GM12878 (cell line): Measurements from ENCODE around the gene BATF. TPM values are rescaled to one million over a fixed set of nuclear protein-coding genes. Genes with fewer than 3 reads are reported as not detected.

ENCODE experiments used
- ATF7 ChIP-seq: fragments of 450-650 bp; IDR thresholded peaks from 2 replicates; pipeline ENCODE4 v1.6.1; 2016; ENCODE audit warnings: low read depth, mild to moderate bottlenecking
- BHLHE40 ChIP-seq, 2 experiments: fragments of 450-650 bp in 1 of 2; IDR thresholded peaks; 2 replicates each; pipeline ENCODE4 v1.6.1; 2011 to 2017; ENCODE audit warnings: low read depth in 2 of 2, borderline replicate concordance in 1 of 2, improper control_type of control experiment in 1 of 2, low read length in 1 of 2, mild to moderate bottlenecking in 1 of 2
- EED ChIP-seq: sonication (generic); IDR thresholded peaks from 2 replicates; pipeline ENCODE4 v1.6.1; 2016; ENCODE audit warnings: antibody characterized with exemption, low read depth
- EP300 ChIP-seq, 2 experiments: fragments of 150-350 bp in 1 of 2; IDR thresholded peaks; 2 replicates each; pipeline ENCODE4 v1.6.1; 2011 to 2012; ENCODE audit warnings: low read depth in 2 of 2, low read length in 2 of 2, borderline replicate concordance in 1 of 2, improper control_type of control experiment in 1 of 2, inconsistent platforms in 1 of 2; ENCODE audit not compliant: control insufficient read depth in 1 of 2
- FOXM1 ChIP-seq: IDR thresholded peaks from 2 replicates; pipeline ENCODE4 v1.6.1; 2012; ENCODE audit warnings: low read depth, mild to moderate bottlenecking, inconsistent platforms, low read length, moderate library complexity
- HDGF ChIP-seq: fragments of 450-650 bp; IDR thresholded peaks from 2 replicates; pipeline ENCODE4 v1.6.1; 2016; ENCODE audit warnings: antibody characterized with exemption
- IKZF2 ChIP-seq, 2 experiments: fragments of 450-650 bp; IDR thresholded peaks; 2 replicates each; pipeline ENCODE4 v1.6.1; 2017; ENCODE audit warnings: mild to moderate bottlenecking in 2 of 2, moderate library complexity in 2 of 2
- KAT2A ChIP-seq: conservative IDR thresholded peaks from 2 replicates; pipeline ENCODE4 v1.6.1; 2011; ENCODE audit warnings: low read depth, low read length; ENCODE audit not compliant: control insufficient read depth
- MEF2B ChIP-seq: fragments of 450-650 bp; IDR thresholded peaks from 2 replicates; pipeline ENCODE4 v1.6.1; 2018; ENCODE audit warnings: mild to moderate bottlenecking, moderate library complexity; ENCODE audit not compliant: partially characterized antibody, poor library complexity, severe bottlenecking
- MYC ChIP-seq: IDR thresholded peaks from 2 replicates; pipeline ENCODE4 v1.6.1; 2011; ENCODE audit warnings: mild to moderate bottlenecking, low read length, moderate library complexity, inconsistent platforms; ENCODE audit not compliant: insufficient read depth, insufficient replicate concordance, insufficient read length, severe bottlenecking
- PAX5 ChIP-seq: IDR thresholded peaks from 2 replicates; pipeline ENCODE4 v1.6.1; 2011; ENCODE audit warnings: low read depth, low read length, borderline replicate concordance
- RAD21 ChIP-seq: IDR thresholded peaks from 2 replicates; pipeline ENCODE4 v1.6.1; 2011; ENCODE audit warnings: mild to moderate bottlenecking, low read depth, low read length, moderate library complexity; ENCODE audit not compliant: insufficient read depth
- RUNX3 ChIP-seq: IDR thresholded peaks from 2 replicates; pipeline ENCODE4 v1.6.1; 2012; ENCODE audit warnings: low read length, inconsistent platforms
- SMAD1 ChIP-seq: fragments of 450-650 bp; IDR thresholded peaks from 2 replicates; pipeline ENCODE4 v1.6.1; 2018; ENCODE audit warnings: mild to moderate bottlenecking, low read depth; ENCODE audit not compliant: partially characterized antibody
- SP1 ChIP-seq: IDR thresholded peaks from one replicate; pipeline ENCODE4 v1.6.1; 2011; ENCODE audit warnings: low read depth, low read length
- SPI1 ChIP-seq: IDR thresholded peaks from 2 replicates; pipeline ENCODE4 v1.6.1; 2011; ENCODE audit warnings: low read depth, mild to moderate bottlenecking, low read length, moderate library complexity, borderline replicate concordance; ENCODE audit not compliant: insufficient read depth
- TBL1XR1 ChIP-seq: IDR thresholded peaks from 2 replicates; pipeline ENCODE4 v1.6.1; 2012; ENCODE audit warnings: low read depth, low read length, improper control_type of control experiment
- TCF7 ChIP-seq: IDR thresholded peaks from 2 replicates; pipeline ENCODE4 v1.6.1; 2014; ENCODE audit warnings: antibody characterized with exemption, borderline replicate concordance
- YY1 ChIP-seq: IDR thresholded peaks from 2 replicates; pipeline ENCODE4 v1.6.1; 2011; ENCODE audit warnings: low read depth, mild to moderate bottlenecking, low read length
- ZNF24 ChIP-seq: fragments of 450-650 bp; IDR thresholded peaks from 2 replicates; pipeline ENCODE4 v1.6.1; 2017; ENCODE audit warnings: antibody characterized with exemption, mild to moderate bottlenecking
- ZNF384 ChIP-seq: IDR thresholded peaks from 2 replicates; pipeline ENCODE4 v1.6.1; 2012; ENCODE audit warnings: low read depth, mild to moderate bottlenecking, low read length, improper control_type of control experiment, borderline replicate concordance
- ZZZ3 ChIP-seq: IDR thresholded peaks from 2 replicates; pipeline ENCODE4 v1.6.1; 2011; ENCODE audit warnings: low read depth; ENCODE audit not compliant: control insufficient read depth, insufficient read length
- polyA plus RNA-seq, 11 experiments: library from polyadenylated mRNA; depleted of rRNA in 4 of 11; unstranded in 6 of 11; stranded (reverse) in 5 of 11; fragments of >200 nt; fragmentation: Nextera tagmentation in 4 of 11; fragmentation: Illumina TruSeq in 1 of 11; extraction: Ambion mirVana in 4 of 11; extraction: Trizol in 1 of 11; gene quantifications; 1 replicate in 1 of 11; 2 replicates in 10 of 11; pipeline versions ENCODE4 v1.2.1 to v1.2.3, GENCODE V29; 2011 to 2016; ENCODE audit warnings: inconsistent platforms in 2 of 11, missing spikeins in 2 of 11, low read depth in 1 of 11
- total RNA-seq, 4 experiments: library from RNA; depleted of rRNA in 3 of 4; stranded (reverse); fragments of >200 nt in 3 of 4; fragmentation: Illumina TruSeq in 1 of 4; extraction: Trizol in 1 of 4; gene quantifications; 2 replicates each; pipeline versions ENCODE4 v1.2.1 to v1.2.3, GENCODE V29; 2013 to 2021
- TF ChIP-seq, protein P1 (sequence below): fragments of 450-650 bp; IDR thresholded peaks from 2 replicates; pipeline ENCODE4 v1.6.1; 2016; ENCODE audit warnings: mild to moderate bottlenecking
- TF ChIP-seq, protein P2 (sequence below): fragments of 450-650 bp; IDR thresholded peaks from 2 replicates; pipeline ENCODE4 v1.6.1; 2017; ENCODE audit warnings: low read depth, mild to moderate bottlenecking, moderate library complexity
- TF ChIP-seq, protein P3 (sequence below): fragments of 450-650 bp; conservative IDR thresholded peaks from 2 replicates; pipeline ENCODE4 v1.6.1; 2017; ENCODE audit warnings: mild to moderate bottlenecking, moderate library complexity

BATF gene
- total and polyA plus RNA-seq, 10 of the 15 experiments (the other 5 are each of a cell fraction or from before 2014, with no cell fraction given): 10.0 to 154 (median 103) TPM

DNA sequence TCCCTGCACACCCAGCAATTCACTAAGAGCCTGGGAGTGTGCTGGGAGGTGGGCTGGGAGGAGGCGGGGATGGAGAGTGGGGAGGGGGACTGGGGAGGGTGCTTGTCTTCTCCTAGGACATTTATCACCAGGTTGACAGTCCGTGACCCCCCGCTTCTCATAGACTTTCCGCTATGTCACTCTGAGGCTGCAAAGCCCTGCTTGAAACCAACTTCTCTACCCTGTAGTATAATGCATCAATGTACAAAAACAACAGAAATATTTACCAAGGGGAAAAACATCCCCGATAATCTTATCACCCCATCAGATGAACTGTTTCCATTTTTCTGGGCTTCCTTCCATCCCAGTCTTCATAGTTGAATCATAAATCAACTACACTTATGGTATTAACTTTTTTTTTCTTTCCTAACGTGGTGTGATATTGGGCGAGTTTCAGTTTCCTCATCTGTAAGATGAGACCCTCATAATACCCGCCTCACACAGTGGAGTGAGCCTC lies 28.6 kb upstream of the BATF start (continued):
- TF ChIP-seq, protein P1, sequence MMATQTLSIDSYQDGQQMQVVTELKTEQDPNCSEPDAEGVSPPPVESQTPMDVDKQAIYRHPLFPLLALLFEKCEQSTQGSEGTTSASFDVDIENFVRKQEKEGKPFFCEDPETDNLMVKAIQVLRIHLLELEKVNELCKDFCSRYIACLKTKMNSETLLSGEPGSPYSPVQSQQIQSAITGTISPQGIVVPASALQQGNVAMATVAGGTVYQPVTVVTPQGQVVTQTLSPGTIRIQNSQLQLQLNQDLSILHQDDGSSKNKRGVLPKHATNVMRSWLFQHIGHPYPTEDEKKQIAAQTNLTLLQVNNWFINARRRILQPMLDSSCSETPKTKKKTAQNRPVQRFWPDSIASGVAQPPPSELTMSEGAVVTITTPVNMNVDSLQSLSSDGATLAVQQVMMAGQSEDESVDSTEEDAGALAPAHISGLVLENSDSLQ: peak; percentile 82
- TF ChIP-seq EP300 (IDR thresholded peaks at IDR 0.05; ENCODE audit: borderline replicate concordance in 1 of 2, control insufficient read depth in 1 of 2, low read depth in 2 of 2, low read length in 2 of 2): peak; percentile 36 to 56; a peak in 1 of 4 replicates
- no peak for TF ChIP-seq SP1
- no peak for TF ChIP-seq ZZZ3
- peak; percentile 38 for TF ChIP-seq MEF2B
- 0 out of 2 replicates have a peak, but pooled peaks have one; percentile 47 for TF ChIP-seq PAX5
- no peak for TF ChIP-seq ZNF24
- TF ChIP-seq EED: peak; percentile 13; the same call in 1 of the 2 replicates
- TF ChIP-seq SMAD1: no peak
- TF ChIP-seq RAD21: no peak
- peak; percentile 57; the same call in 1 of the 2 replicates for TF ChIP-seq TBL1XR1
- TF ChIP-seq ZNF384: peak; percentile 26; the same call in 1 of the 2 replicates
- 0 out of 2 replicates have a peak, but pooled peaks have one; percentile 42 for TF ChIP-seq TCF7
- peak; percentile 63; the same call in 1 of the 2 replicates for TF ChIP-seq ATF7
- TF ChIP-seq YY1: no peak
- TF ChIP-seq, protein P2, sequence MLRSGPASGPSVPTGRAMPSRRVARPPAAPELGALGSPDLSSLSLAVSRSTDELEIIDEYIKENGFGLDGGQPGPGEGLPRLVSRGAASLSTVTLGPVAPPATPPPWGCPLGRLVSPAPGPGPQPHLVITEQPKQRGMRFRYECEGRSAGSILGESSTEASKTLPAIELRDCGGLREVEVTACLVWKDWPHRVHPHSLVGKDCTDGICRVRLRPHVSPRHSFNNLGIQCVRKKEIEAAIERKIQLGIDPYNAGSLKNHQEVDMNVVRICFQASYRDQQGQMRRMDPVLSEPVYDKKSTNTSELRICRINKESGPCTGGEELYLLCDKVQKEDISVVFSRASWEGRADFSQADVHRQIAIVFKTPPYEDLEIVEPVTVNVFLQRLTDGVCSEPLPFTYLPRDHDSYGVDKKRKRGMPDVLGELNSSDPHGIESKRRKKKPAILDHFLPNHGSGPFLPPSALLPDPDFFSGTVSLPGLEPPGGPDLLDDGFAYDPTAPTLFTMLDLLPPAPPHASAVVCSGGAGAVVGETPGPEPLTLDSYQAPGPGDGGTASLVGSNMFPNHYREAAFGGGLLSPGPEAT: peak; percentile 63; the same call in 1 of the 2 replicates
- no peak for TF ChIP-seq MYC
- no peak for TF ChIP-seq SPI1
- TF ChIP-seq KAT2A: no peak
- TF ChIP-seq, protein P3, sequence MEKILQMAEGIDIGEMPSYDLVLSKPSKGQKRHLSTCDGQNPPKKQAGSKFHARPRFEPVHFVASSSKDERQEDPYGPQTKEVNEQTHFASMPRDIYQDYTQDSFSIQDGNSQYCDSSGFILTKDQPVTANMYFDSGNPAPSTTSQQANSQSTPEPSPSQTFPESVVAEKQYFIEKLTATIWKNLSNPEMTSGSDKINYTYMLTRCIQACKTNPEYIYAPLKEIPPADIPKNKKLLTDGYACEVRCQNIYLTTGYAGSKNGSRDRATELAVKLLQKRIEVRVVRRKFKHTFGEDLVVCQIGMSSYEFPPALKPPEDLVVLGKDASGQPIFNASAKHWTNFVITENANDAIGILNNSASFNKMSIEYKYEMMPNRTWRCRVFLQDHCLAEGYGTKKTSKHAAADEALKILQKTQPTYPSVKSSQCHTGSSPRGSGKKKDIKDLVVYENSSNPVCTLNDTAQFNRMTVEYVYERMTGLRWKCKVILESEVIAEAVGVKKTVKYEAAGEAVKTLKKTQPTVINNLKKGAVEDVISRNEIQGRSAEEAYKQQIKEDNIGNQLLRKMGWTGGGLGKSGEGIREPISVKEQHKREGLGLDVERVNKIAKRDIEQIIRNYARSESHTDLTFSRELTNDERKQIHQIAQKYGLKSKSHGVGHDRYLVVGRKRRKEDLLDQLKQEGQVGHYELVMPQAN: no peak
- TF ChIP-seq IKZF2 (IDR thresholded peaks at IDR 0.05): peak; percentile 35 to 68; a peak in 3 of 4 replicates
- 0 out of 4 replicates have a peak, but pooled peaks of 1 of the 2 experiments have one; percentile 2 for TF ChIP-seq BHLHE40 (IDR thresholded peaks at IDR 0.05; ENCODE audit: borderline replicate concordance in 1 of 2, low read depth in 2 of 2, low read length in 1 of 2)
- no peak for TF ChIP-seq HDGF
- TF ChIP-seq RUNX3: peak; percentile 16; the same call in 1 of the 2 replicates
- TF ChIP-seq FOXM1: peak; percentile 36; the same call in 1 of the 2 replicates
